Nephron progenitor cell (in vitro differentiated cells): Measurements from ENCODE around the gene SH3PXD2A.
"Not testable (repeated sequence)": the region's sequence is repeated elsewhere in the genome, so short reads cannot be mapped to it uniquely, and the experiment has no call there.

Source experiments
- DNase-seq: peaks from one replicate; pipeline ENCODE4 v3.0.0; 2021
- H3K27ac Mint-ChIP-seq: 2 replicates; pipeline ENCODE4 v1.8.0; 2021; ENCODE audit warnings: mild to moderate bottlenecking, moderate library complexity, mixed read lengths
- H3K27me3 Mint-ChIP-seq: 2 replicates; pipeline ENCODE4 v1.8.0; 2021; ENCODE audit warnings: mild to moderate bottlenecking, low read depth, mixed read lengths; ENCODE audit not compliant: poor library complexity
- H3K36me3 Mint-ChIP-seq: 2 replicates; pipeline ENCODE4 v1.8.0; 2021; ENCODE audit warnings: low read depth, mixed read lengths
- H3K4me1 Mint-ChIP-seq: 2 replicates; pipeline ENCODE4 v1.8.0; 2021; ENCODE audit warnings: mixed read lengths
- H3K4me3 Mint-ChIP-seq: 2 replicates; pipeline ENCODE4 v1.8.0; 2021; ENCODE audit warnings: mild to moderate bottlenecking, moderate library complexity, mixed read lengths
- H3K9me3 Mint-ChIP-seq: 2 replicates; pipeline ENCODE4 v1.8.0; 2021; ENCODE audit warnings: mild to moderate bottlenecking, moderate library complexity, mixed read lengths
- CTCF ChIP-seq: fragments of 200-600 bp; sonication (generic); IDR thresholded peaks from 2 replicates; pipeline ENCODE4 v1.5.0; 2021; ENCODE audit warnings: antibody characterized with exemption

SH3PXD2A gene

GRCh38 chr10:103849880-103850571, 5.3 kb downstream of the SH3PXD2A start:
- Mint-ChIP-seq H3K4me3 (peak overlapping the region; percentile 38), H3K4me1 (peaks cover 91% of the 10 kb centered on the region), H3K9me3 (no peaks in the 10 kb centered on the region), H3K36me3 (no peaks in the 10 kb centered on the region), H3K27me3 (peaks cover 14% of the 10 kb centered on the region), H3K27ac (peak overlapping the region; percentile 91)
- TF ChIP-seq CTCF = no peak
- no peak for DNase-seq

GRCh38 chr10:103849212-103849877, 6.0 kb downstream of the SH3PXD2A start:
- Mint-ChIP-seq H3K4me3 (no peak overlapping the region), H3K4me1 (peaks cover 91% of the 10 kb centered on the region), H3K27ac (no peak overlapping the region), H3K36me3 (no peaks in the 10 kb centered on the region), H3K9me3 (no peaks in the 10 kb centered on the region), H3K27me3 (peaks cover 14% of the 10 kb centered on the region)
- no peak for DNase-seq
- TF ChIP-seq CTCF = no peak

DNA sequence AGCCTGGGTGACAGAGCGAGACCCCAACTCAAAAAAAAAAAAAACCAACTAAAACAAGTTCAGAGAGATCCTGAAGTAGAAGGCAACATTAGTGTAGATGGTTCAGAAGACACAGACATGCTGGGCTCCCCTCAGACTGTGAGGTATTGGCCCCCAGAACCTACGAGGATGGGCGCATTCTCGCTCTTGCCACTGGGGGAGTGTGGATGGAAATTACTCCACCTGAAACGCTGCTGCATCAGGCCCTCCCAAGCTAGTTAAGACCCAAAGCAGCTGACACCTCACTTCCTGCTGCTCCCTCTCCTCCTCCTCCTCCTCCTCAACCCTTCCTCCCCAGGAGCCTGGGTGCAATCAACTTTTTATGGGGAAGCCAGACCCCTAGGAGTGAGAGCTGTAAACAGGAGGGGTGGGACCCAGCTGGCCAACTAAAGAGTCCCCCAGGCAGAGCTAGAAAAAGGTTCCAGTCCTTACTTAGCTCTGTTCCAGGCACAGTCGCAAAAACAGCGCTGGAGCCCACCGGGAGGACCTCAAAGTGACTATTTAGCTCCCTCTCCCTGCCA, 7.4 kb downstream of the SH3PXD2A start:
- Mint-ChIP-seq H3K4me3 (no peak overlapping the region), H3K27ac (no peak overlapping the region), H3K9me3 (no peaks in the 10 kb centered on the region)

DNA sequence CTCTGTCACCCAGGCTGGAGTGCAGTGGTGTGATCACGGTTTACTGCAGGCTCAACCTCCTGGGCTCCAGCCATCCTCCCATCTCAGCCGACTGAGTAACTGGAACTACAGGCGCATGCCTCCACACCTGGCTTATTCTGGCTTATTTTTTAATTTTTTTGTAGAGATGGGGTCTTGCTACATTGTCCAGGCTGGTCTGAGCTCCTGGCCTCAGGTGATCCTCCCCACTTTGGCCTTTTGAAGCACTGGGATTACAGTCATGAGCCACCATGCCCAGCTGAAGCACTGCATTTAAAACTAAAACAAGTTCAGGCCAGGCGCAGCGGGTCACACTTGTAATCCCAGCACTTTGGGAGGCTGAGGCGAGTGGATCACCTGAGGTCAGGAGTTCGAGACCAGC, 8.0 kb downstream of the SH3PXD2A start:
- TF ChIP-seq CTCF = no peak
- Mint-ChIP-seq H3K4me1 (peaks cover 86% of the 10 kb centered on the region), H3K27me3 (peaks cover 6% of the 10 kb centered on the region), H3K9me3 (no peaks in the 10 kb centered on the region), H3K27ac (no peak overlapping the region), H3K36me3 (peaks cover 4% of the 10 kb centered on the region), H3K4me3 (no peak overlapping the region)
- DNase-seq = no peak

More for the DNA sequence above, 7.4 kb downstream of the SH3PXD2A start:
- DNase-seq = no peak
- peaks cover 10% of the 10 kb centered on the region for H3K27me3 Mint-ChIP-seq
- no peak for TF ChIP-seq CTCF
- peaks cover 87% of the 10 kb centered on the region for H3K4me1 Mint-ChIP-seq
- no peaks in the 10 kb centered on the region for H3K36me3 Mint-ChIP-seq

DNA sequence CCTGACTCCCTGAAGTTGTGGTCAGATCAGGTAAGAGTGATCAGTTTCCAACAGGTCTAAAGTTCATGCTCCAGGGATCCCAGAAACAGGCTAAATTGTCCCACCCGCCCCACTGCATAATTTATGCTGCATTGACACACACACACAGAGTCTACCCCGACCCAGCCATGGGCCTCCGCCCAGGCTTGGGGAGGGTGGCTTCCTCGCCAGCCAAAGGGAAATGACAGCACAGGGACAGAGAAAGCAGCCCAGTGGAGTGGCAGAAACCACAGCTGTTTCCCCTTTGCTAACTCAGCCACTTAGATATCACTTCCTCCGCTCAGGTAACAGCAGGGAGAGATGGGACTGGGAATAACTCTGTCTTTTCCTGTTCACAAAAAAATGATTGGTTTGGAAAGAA, 9.4 kb downstream of the SH3PXD2A start:
- Mint-ChIP-seq H3K27ac (peak overlapping the region; percentile 15), H3K4me3 (no peak overlapping the region), H3K27me3 (peaks cover 3% of the 10 kb centered on the region), H3K9me3 (no peaks in the 10 kb centered on the region), H3K4me1 (peaks cover 86% of the 10 kb centered on the region), H3K36me3 (peaks cover 6% of the 10 kb centered on the region)
- TF ChIP-seq CTCF = no peak
- peak; percentile 36 for DNase-seq

GRCh38 chr10:103845346-103845745, 10.0 kb downstream of the SH3PXD2A start:
- not testable (repeated sequence) for H3K9me3 Mint-ChIP-seq, H3K36me3 Mint-ChIP-seq

More at GRCh38 chr10:103845346-103845745, 10.0 kb downstream of the SH3PXD2A start:
- not testable (repeated sequence) for DNase-seq, H3K27ac Mint-ChIP-seq, H3K4me3 Mint-ChIP-seq, H3K27me3 Mint-ChIP-seq
- peaks cover 86% of the 10 kb centered on the region for H3K4me1 Mint-ChIP-seq
